ENCODE results near the gene FRMD1. TPM values are rescaled to one million over a fixed set of nuclear protein-coding genes. Genes with fewer than 3 reads are reported as not detected.

Gene FRMD1
- total RNA-seq, 2 donors from 2014 or later = not detected

GRCh38 chr6:168007592-168008338, 71.2 kb downstream of the FRMD1 start:
- Mint-ChIP-seq H3K9me3 (peaks cover 21% of the 10 kb centered on the region), H3K4me1 (peaks cover 2% of the 10 kb centered on the region), H3K27ac (no peak overlapping the region), H3K4me3 (no peak overlapping the region), H3K36me3 (ENCODE audit: low read depth) (no peaks in the 10 kb centered on the region), H3K27me3 (ENCODE audit: insufficient read depth) (peaks cover 1% of the 10 kb centered on the region)
- H3K27me3 ChIP-seq (ENCODE audit: control insufficient read depth, insufficient read depth, low read length, poor library complexity, severe bottlenecking) = no peaks in the 10 kb centered on the region
- peaks cover 29% of the 10 kb centered on the region for H3K9me3 ChIP-seq (ENCODE audit: control insufficient read depth, low read length)
- no peak overlapping the region for H3K4me3 ChIP-seq (ENCODE audit: low read length)
- TF ChIP-seq CTCF (conservative IDR thresholded peaks at IDR 0.05) = no peak
- WGBS, 2 experiments (ENCODE audit: insufficient coverage in 1 of 2, insufficient read length in 1 of 2) = 76 to 80% methylated on average over 3 of the region's 3 CpGs
- no peaks in the 10 kb centered on the region for H3K4me1 ChIP-seq (ENCODE audit: control insufficient read depth, insufficient read depth, low read length)
- no peaks in the 10 kb centered on the region for H3K36me3 ChIP-seq (ENCODE audit: control insufficient read depth, insufficient read depth, low read length)
- no peak overlapping the region for H3K27ac ChIP-seq (ENCODE audit: low read depth, low read length)
- no peak overlapping the region for H3K9ac ChIP-seq (ENCODE audit: extremely low read depth, low read length, poor library complexity, severe bottlenecking)
- no peak for DNase-seq

GRCh38 chr6:168005796-168006195, 73.2 kb downstream of the FRMD1 start:
- no peak for DNase-seq
- Histone ChIP-seq H3K36me3 (ENCODE audit: control insufficient read depth, insufficient read depth, low read length) (no peaks in the 10 kb centered on the region), H3K27ac (ENCODE audit: low read depth, low read length) (no peak overlapping the region), H3K4me1 (ENCODE audit: control insufficient read depth, insufficient read depth, low read length) (no peaks in the 10 kb centered on the region), H3K9me3 (ENCODE audit: control insufficient read depth, low read length) (peaks cover 13% of the 10 kb centered on the region), H3K27me3 (ENCODE audit: control insufficient read depth, insufficient read depth, low read length, poor library complexity, severe bottlenecking) (no peaks in the 10 kb centered on the region), H3K4me3 (ENCODE audit: low read length) (no peak overlapping the region), H3K9ac (ENCODE audit: extremely low read depth, low read length, poor library complexity, severe bottlenecking) (no peak overlapping the region)
- H3K36me3 Mint-ChIP-seq (ENCODE audit: low read depth) = no peaks in the 10 kb centered on the region
- no peak overlapping the region for H3K4me3 Mint-ChIP-seq
- H3K9me3 Mint-ChIP-seq = peaks cover 8% of the 10 kb centered on the region
- peaks cover 2% of the 10 kb centered on the region for H3K4me1 Mint-ChIP-seq
- H3K27me3 Mint-ChIP-seq (ENCODE audit: insufficient read depth) = peaks cover 3% of the 10 kb centered on the region
- no peak for TF ChIP-seq CTCF (conservative IDR thresholded peaks at IDR 0.05)
- H3K27ac Mint-ChIP-seq = no peak overlapping the region
- 94 to 100% methylated on average over 1 to 6 of the region's 6 CpGs for WGBS, 2 experiments (ENCODE audit: insufficient coverage in 1 of 2, insufficient read length in 1 of 2)

- peaks cover 3% of the 10 kb centered on the region for H3K27me3 Mint-ChIP-seq (ENCODE audit: insufficient read depth)
- 91 to 94% methylated on average over 7 to 11 of the region's 11 CpGs for WGBS, 2 experiments (ENCODE audit: insufficient coverage in 1 of 2, insufficient read length in 1 of 2)
- Histone ChIP-seq H3K27me3 (ENCODE audit: control insufficient read depth, insufficient read depth, low read length, poor library complexity, severe bottlenecking) (no peaks in the 10 kb centered on the region), H3K36me3 (ENCODE audit: control insufficient read depth, insufficient read depth, low read length) (no peaks in the 10 kb centered on the region), H3K4me1 (ENCODE audit: control insufficient read depth, insufficient read depth, low read length) (no peaks in the 10 kb centered on the region), H3K9me3 (ENCODE audit: control insufficient read depth, low read length) (peaks cover 5% of the 10 kb centered on the region), H3K27ac (ENCODE audit: low read depth, low read length) (no peak overlapping the region), H3K4me3 (ENCODE audit: low read length) (no peak overlapping the region), H3K9ac (ENCODE audit: extremely low read depth, low read length, poor library complexity, severe bottlenecking) (no peak overlapping the region)
- no peak for TF ChIP-seq CTCF (conservative IDR thresholded peaks at IDR 0.05)
- no peak for DNase-seq
- no peak overlapping the region for H3K4me3 Mint-ChIP-seq
- no peaks in the 10 kb centered on the region for H3K36me3 Mint-ChIP-seq (ENCODE audit: low read depth)
- peaks cover 3% of the 10 kb centered on the region for H3K9me3 Mint-ChIP-seq
- H3K4me1 Mint-ChIP-seq = peaks cover 2% of the 10 kb centered on the region
- no peak overlapping the region for H3K27ac Mint-ChIP-seq
Observed at GRCh38 chr6:168004945-168005344, 74.1 kb downstream of the FRMD1 start.

Data from endodermal cell (in vitro differentiated cells).